GM12874 (cell line): ENCODE results near the gene GRIN3B.

Source experiments
- TF ChIP-seq, protein P1 (sequence below): IDR thresholded peaks from 2 replicates; pipeline ENCODE4 v1.5.1; 2011; ENCODE audit warnings: low read depth, mild to moderate bottlenecking, control low read depth, low read length, moderate library complexity; ENCODE audit not compliant: insufficient read depth

The GRIN3B gene

DNA sequence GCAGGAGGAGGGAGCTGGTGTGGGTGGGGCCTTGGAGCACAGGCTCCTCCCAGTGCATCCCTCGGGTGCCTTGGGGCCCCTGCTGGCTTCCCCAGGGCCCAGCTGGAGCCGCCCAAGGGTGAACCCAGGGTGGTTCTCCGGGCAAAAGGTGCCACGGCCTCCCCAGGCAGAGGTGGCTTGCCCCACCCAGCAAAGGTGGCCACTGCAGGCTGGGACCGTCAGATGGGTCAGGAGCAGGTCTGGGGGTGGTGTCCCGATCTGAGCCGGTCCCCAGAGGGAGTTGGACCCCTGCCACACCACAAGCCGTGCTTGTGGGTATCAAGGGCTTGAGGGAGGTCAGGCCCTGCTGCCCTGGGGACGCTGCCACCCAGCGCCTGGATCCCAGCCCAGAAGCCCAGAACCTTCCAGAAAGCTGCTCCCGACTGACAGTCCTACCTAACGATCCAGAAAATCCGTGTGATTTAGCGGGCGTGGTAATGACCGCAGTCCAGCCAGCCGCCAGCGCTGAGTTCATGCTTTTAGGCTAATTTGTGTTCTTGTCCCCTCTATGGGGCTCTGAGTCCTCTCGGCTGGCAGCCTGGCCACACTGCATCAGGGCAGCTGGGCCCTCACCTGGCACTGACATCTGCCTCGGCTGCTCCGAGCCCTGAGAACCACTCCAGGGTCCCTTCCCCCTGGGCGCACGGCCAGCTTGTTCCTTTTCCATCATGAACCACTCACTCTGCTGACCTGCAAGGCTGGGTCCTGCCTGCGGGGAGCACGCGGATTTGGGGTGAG lies 5.0 kb upstream of the GRIN3B start:
- TF ChIP-seq, protein P1, sequence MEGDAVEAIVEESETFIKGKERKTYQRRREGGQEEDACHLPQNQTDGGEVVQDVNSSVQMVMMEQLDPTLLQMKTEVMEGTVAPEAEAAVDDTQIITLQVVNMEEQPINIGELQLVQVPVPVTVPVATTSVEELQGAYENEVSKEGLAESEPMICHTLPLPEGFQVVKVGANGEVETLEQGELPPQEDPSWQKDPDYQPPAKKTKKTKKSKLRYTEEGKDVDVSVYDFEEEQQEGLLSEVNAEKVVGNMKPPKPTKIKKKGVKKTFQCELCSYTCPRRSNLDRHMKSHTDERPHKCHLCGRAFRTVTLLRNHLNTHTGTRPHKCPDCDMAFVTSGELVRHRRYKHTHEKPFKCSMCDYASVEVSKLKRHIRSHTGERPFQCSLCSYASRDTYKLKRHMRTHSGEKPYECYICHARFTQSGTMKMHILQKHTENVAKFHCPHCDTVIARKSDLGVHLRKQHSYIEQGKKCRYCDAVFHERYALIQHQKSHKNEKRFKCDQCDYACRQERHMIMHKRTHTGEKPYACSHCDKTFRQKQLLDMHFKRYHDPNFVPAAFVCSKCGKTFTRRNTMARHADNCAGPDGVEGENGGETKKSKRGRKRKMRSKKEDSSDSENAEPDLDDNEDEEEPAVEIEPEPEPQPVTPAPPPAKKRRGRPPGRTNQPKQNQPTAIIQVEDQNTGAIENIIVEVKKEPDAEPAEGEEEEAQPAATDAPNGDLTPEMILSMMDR = no peak

DNA sequence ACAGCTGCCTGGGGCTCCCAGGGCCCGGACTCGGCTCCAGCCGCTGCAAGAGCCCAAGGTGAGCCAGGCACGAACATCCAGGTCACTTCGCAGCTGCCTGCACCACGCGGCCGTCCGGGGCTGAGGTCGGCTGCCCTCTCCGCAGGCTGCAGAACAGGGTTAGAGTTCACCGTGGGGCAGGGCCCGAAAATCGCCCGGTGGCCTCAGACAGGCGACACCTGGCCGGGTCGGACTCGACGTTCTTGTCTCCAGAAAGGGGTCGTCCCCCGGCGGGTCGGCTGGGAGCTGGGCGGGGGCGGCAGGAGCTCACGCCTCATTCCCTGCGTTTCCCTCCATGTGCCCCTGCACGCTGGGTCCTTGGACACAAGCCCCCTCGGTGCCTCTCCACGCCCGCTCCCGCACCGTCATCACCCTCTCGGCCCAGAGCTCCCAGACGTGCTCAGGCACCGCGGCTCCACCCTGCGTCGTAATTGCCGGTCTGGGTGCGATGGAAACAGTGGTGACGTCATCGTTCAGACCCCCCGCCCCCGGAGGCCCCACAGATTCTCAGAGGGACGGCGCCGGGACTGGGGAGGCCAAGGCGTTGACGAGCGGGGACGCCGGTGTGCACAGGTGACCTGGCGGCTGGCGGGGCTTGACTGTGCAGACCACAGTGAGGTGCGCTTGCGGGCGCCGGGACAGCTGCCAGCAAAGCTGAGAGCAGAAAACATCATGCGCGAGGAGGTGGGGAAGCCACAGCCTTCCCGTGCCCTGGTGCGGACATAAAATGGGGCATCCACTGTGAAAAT lies 4.0 kb upstream of the GRIN3B start:
- TF ChIP-seq, protein P1 = no peak

DNA sequence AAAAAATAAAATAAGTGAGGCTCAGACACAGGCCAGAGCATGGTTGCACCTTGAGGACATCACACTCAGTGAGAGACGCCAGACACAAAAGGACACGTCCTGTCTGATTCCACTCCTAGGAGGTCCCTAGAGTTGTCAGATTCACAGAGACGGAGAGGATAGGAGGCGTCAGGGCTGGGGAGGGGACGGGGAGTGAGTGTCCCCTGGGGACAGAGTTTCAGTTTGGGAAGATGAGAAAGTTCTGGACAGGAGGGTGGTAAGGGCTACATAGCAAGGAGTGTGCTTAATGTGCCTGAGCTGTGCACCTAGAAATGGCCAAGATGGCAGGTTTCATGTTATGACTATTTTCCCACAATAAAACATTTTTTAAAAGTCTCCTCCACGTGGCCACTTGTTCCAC lies 2.2 kb upstream of the GRIN3B start:
- TF ChIP-seq, protein P1 = no peak

DNA sequence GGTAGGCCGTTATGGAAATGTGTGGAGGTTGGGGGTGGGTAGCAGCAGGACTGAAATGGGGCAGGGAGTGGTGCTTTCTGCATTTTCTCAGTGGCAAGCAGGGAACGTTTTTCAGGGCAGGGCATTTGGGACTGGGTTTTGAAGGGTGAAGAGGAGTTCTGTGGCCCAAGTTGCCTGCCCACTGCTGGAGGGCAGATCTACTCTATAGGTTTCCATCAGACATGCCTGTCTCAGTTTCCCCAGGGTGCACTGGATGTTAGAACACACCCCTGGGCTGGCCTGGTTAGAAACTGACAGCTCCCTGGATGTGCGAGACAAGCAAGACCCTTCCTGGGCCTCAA lies 870 bp upstream of the GRIN3B start:
- TF ChIP-seq, protein P1 = no peak

DNA sequence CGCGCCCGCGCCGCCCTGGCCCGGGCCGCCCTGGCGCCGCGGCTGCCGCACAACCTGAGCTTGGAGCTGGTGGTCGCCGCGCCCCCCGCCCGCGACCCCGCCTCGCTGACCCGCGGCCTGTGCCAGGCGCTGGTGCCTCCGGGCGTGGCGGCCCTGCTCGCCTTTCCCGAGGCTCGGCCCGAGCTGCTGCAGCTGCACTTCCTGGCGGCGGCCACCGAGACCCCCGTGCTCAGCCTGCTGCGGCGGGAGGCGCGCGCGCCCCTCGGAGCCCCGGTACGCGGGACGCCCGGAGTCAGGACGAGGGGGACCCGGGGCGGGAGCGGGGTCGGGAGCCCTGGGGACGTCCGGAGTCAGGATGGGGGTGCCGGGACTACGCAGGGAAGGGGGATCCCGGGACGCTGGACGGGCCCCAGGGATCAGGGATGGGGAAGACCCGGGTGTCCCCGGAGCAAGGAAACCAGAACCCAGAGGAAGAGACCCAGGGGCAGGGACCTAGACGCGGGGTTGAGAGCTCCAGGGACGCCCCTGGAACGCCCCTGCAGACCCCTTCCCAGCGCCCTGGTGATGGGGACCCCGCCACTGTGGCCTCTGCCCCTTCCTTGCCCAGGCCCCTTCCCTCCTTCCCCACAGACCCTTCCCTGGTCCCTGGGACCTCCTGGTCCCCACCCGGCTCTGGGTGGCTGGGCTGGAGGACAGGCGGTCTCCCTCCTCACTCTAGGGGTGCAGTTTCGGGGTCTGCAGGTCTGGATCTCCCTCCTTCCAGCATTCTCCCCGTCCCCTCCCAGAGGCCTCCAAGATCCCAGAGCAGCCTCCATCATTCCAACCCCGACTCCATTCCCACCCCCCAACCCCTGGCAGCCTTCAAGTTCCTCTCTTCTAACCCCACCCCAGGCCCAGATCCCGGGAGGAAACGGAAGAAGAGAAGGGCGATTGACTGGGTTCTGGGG lies 645 bp downstream of the GRIN3B start:
- TF ChIP-seq, protein P1 = no peak

DNA sequence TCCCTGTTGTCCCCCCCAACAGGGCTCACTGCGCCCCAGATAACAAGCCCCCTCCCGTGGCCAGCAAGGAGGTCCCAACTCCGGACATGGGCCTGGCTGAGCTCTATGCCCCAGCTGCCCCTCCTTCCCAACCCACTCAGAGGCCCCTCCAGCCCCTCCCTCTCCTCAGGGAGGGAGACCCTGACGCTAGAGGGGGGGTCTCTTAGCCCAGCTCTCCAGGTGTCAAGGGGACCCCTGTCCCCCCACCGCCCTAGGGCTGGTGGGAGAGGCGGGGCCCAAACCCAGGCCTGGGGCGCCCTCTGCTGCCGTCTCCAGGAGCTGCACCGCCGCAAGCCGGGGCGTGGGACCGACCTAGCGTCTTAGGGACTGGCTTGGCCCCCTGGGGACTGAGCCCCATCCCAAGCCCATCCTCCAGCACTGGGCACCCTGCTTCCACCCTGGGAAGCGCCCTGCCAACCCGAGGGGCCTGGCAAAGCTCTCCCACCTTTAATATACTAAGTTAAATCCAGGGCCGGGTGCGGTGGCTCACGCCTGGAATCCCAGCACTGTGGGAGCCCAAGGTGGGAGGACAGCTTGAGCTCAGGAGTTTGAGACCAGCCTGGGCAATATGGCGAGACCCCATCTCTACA lies 1.4 kb downstream of the GRIN3B start:
- TF ChIP-seq, protein P1 = peak; percentile 96
